K562 (cell line): ENCODE results near the gene CNDP2. TPM values are rescaled to one million over a fixed set of nuclear protein-coding genes. Genes with fewer than 3 reads are reported as not detected.

Experiments
- ATAC-seq: fragments of 200-7000 bp; cut with Tn5 transposase; 3 replicates; pipeline ENCODE4 v1.9.1; 2020; ENCODE audit warnings: moderate library complexity
- BruUV-seq: library from RNA; stranded (reverse); fragments of 400-500 nt; replicated peaks from 2 replicates; lab custom pipeline; 2021; lab: Mats Ljungman, UMichigan
- CTCF ChIA-PET: fragments of 300-600 bp; formaldehyde crosslinking; extraction: SDS; loops from one replicate; lab custom pipeline; 2021; ENCODE audit warnings: low intra/inter-chr PET ratio; lab: Yijun Ruan, JAX
- POLR2A ChIA-PET: fragments of 300-600, 350-650 bp; sonication (Branson Sonifier 250); formaldehyde crosslinking; extraction: SDS; loops from one replicate; lab custom pipeline; 2021; ENCODE audit warnings: antibody characterized with exemption, inconsistent platforms; lab: Yijun Ruan, JAX
- DNase-seq, 4 experiments: peaks; one replicate each; pipeline versions ENCODE4 v3.0.0 to v3.0.0-alpha.2; 2011 to 2018; ENCODE audit warnings: low spot score in 3 of 4, mixed read lengths in 3 of 4; ENCODE audit errors: extremely low read depth in 1 of 4
- FAIRE-seq: peaks from 2 replicates; lab custom pipeline; 2011; peaks lifted over from hg19 to GRCh38; lab: Jason Lieb, UNC
- H2AFZ ChIP-seq: 2 replicates; pipeline ENCODE4 v1.6.0; 2011; ENCODE audit warnings: low read depth, low read length, control low read depth, inconsistent platforms
- H3K27ac ChIP-seq: fragments of 200-600 bp; 3 replicates; pipeline ENCODE4 v1.8.0; 2011; ENCODE audit warnings: low read depth, mild to moderate bottlenecking, control low read depth, inconsistent platforms, low read length, moderate library complexity, mixed read lengths; ENCODE audit errors: extremely low read depth
- H3K27me3 ChIP-seq, 2 experiments: fragments of 300-600 bp in 1 of 2; 2 replicates in 1 of 2; 3 replicates in 1 of 2; pipeline versions ENCODE4 v1.6.0 to v1.8.0; 2011; ENCODE audit warnings: inconsistent platforms in 2 of 2, low read length in 2 of 2, mild to moderate bottlenecking in 1 of 2, mixed read lengths in 1 of 2, moderate library complexity in 1 of 2; ENCODE audit not compliant: control insufficient read depth in 2 of 2, insufficient read depth in 2 of 2
- H3K36me3 ChIP-seq: fragments of 300-600 bp; 3 replicates; pipeline ENCODE4 v1.8.0; 2011; ENCODE audit warnings: mild to moderate bottlenecking, low read length, inconsistent platforms; ENCODE audit not compliant: control insufficient read depth, insufficient read depth
- H3K4me1 ChIP-seq, 2 experiments: fragments of 200-600 bp in 1 of 2; replicated peaks in 1 of 2; 2 replicates in 1 of 2; 3 replicates in 1 of 2; pipeline versions ENCODE4 v1.5.1 to v1.8.0; 2011; ENCODE audit warnings: inconsistent platforms in 2 of 2, low read length in 2 of 2, mild to moderate bottlenecking in 1 of 2, mixed read lengths in 1 of 2, moderate library complexity in 1 of 2; ENCODE audit not compliant: control insufficient read depth in 2 of 2, insufficient read depth in 2 of 2
- H3K4me2 ChIP-seq: 2 replicates; pipeline ENCODE4 v1.6.1; 2011; ENCODE audit warnings: low read length, control low read depth, inconsistent platforms, mixed read lengths; ENCODE audit not compliant: insufficient read depth
- H3K4me3 ChIP-seq: fragments of 200-600 bp; sonication (generic), shearing (Covaris generic); 2 replicates; pipeline ENCODE4 v1.5.1; 2016; ENCODE audit warnings: control low read depth, inconsistent platforms
- H3K79me2 ChIP-seq: fragments of 200-600 bp; 3 replicates; pipeline ENCODE4 v1.8.0; 2011; ENCODE audit warnings: low read length, inconsistent platforms; ENCODE audit not compliant: control insufficient read depth, insufficient read depth
- H3K9ac ChIP-seq, 2 experiments: 2 replicates each; pipeline versions ENCODE4 v1.6.0 to v1.6.1; 2011; ENCODE audit warnings: low read depth in 2 of 2, low read length in 2 of 2, control low read depth in 1 of 2, inconsistent platforms in 1 of 2, mild to moderate bottlenecking in 1 of 2, mixed read lengths in 1 of 2; ENCODE audit not compliant: insufficient read depth in 1 of 2
- H3K9me1 ChIP-seq: one replicate; pipeline ENCODE4 v1.6.0; 2011; ENCODE audit warnings: inconsistent platforms, mild to moderate bottlenecking, low read length, moderate library complexity; ENCODE audit not compliant: control insufficient read depth, insufficient read depth
- H3K9me3 ChIP-seq: replicated peaks from 2 replicates; pipeline ENCODE4 v1.5.1; 2011; ENCODE audit warnings: low read depth, low read length, inconsistent platforms; ENCODE audit not compliant: control insufficient read depth, insufficient read depth
- H4K20me1 ChIP-seq: replicated peaks from 2 replicates; pipeline ENCODE4 v1.6.1; 2011; ENCODE audit warnings: low read length, inconsistent platforms, mixed read lengths; ENCODE audit not compliant: control insufficient read depth, insufficient read depth
- PHB ChIP-seq: fragments of 250-450 bp; sonication (Bioruptor Pico); IDR thresholded peaks from 2 replicates; pipeline ENCODE4 v1.5.0; 2021
- SFPQ ChIP-seq: fragments of 200-400 bp; formaldehyde crosslinking; IDR thresholded peaks from 2 replicates; pipeline ENCODE4 v1.6.1; 2017; ENCODE audit warnings: mild to moderate bottlenecking, low read depth, low read length, moderate library complexity
- SP2 ChIP-seq: IDR thresholded peaks from 2 replicates; pipeline ENCODE4 v1.6.1; 2011; ENCODE audit warnings: mild to moderate bottlenecking, low read depth, low read length, moderate library complexity; ENCODE audit not compliant: poor library complexity, severe bottlenecking; ENCODE audit errors: extremely low read depth
- ZNF121 ChIP-seq: sonication (generic); formaldehyde crosslinking; conservative IDR thresholded peaks from 2 replicates; pipeline ENCODE4 v1.8.0; 2022; ENCODE audit warnings: missing genetic modification reagents
- WGBS: fragments of 100-300 bp; shearing (Covaris generic); methylation state at CpG from one replicate; pipeline ENCODE4 v1.1.6; 2016; ENCODE audit warnings: low coverage, mixed read lengths; ENCODE audit not compliant: insufficient coverage; ENCODE audit errors: missing lambda C conversion rate; 5-methylcytosine and 5-hydroxymethylcytosine counted together
- in situ Hi-C: fragments of 300-500 bp; cut with MboI; formaldehyde crosslinking; loops from 4 replicates; pipeline ENCODE4 v1.15.0; 2018; ENCODE audit warnings: inconsistent platforms, mixed read lengths
- intact Hi-C: fragments of 100-400 bp; cut with micrococcal nuclease; formaldehyde crosslinking; loops from 2 replicates; pipeline ENCODE4 v1.14.2; 2022
- polyA plus RNA-seq, 8 experiments: library from polyadenylated mRNA; depleted of rRNA in 4 of 8; stranded (reverse) in 5 of 8; unstranded in 3 of 8; fragments of >200 nt; fragmentation: Nextera tagmentation in 2 of 8; fragmentation: Illumina TruSeq in 1 of 8; extraction: Ambion mirVana in 2 of 8; extraction: Trizol in 1 of 8; gene quantifications; 2 replicates each; pipeline versions ENCODE4 v1.2.1 to v1.2.3, GENCODE V29; 2011 to 2014; ENCODE audit warnings: inconsistent platforms in 1 of 8, missing spikeins in 1 of 8
- total RNA-seq, 7 experiments: library from RNA; depleted of rRNA in 6 of 7; stranded (reverse); fragments of >200 nt in 6 of 7; fragmentation: Illumina TruSeq in 2 of 7; extraction: Trizol in 2 of 7; gene quantifications; 2 replicates each; pipeline versions ENCODE4 v1.2.1 to v1.2.3, GENCODE V29; 2011 to 2021; ENCODE audit warnings: low replicate concordance in 1 of 7
- TF ChIP-seq, protein P1 (sequence below): fragments of 450-650 bp; IDR thresholded peaks from 2 replicates; pipeline ENCODE4 v1.6.1; 2017; ENCODE audit warnings: mild to moderate bottlenecking, moderate library complexity
- TF ChIP-seq, protein P2 (sequence below): fragments of 250-450 bp; sonication (Bioruptor Pico); IDR thresholded peaks from 2 replicates; pipeline ENCODE4 v1.5.0; 2021; ENCODE audit warnings: mild to moderate bottlenecking, moderate library complexity
- TF ChIP-seq, protein P3 (sequence below): fragments of 450-650 bp; IDR thresholded peaks from 2 replicates; pipeline ENCODE4 v1.6.1; 2016; ENCODE audit warnings: antibody characterized with exemption

Gene CNDP2
- total and polyA plus RNA-seq, 9 of the 15 experiments (the other 6 are each of a cell fraction or from before 2014, with no cell fraction given), result 34.1 to 128 (median 53.8) TPM

- no peak for DNase-seq
- Histone ChIP-seq H2AFZ (no peak overlapping the region), H3K36me3 (peaks cover 47% of the 10 kb centered on the region; the same call in 2 of the 3 replicates), H4K20me1 (no peaks in the 10 kb centered on the region), H3K27me3 (no peaks in the 10 kb centered on the region), H3K9me1 (peaks cover 4% of the 10 kb centered on the region), H3K9me3 (no peaks in the 10 kb centered on the region), H3K79me2 (no peaks in the 10 kb centered on the region), H3K9ac (no peak overlapping the region), H3K4me3 (no peak overlapping the region), H3K4me2 (no peak overlapping the region), H3K4me1 (peaks cover 0 to 3% of the 10 kb centered on the region in 2 experiments; a peak in 1 of 5 replicates), H3K27ac (no peak overlapping the region)
- BruUV-seq, result TSS peak; percentile 84
- TF ChIP-seq ZNF121 (CRISPR knock-in tag), result 0 out of 2 replicates have a peak, but pooled peaks have one; percentile 17
- TF ChIP-seq, protein P1, sequence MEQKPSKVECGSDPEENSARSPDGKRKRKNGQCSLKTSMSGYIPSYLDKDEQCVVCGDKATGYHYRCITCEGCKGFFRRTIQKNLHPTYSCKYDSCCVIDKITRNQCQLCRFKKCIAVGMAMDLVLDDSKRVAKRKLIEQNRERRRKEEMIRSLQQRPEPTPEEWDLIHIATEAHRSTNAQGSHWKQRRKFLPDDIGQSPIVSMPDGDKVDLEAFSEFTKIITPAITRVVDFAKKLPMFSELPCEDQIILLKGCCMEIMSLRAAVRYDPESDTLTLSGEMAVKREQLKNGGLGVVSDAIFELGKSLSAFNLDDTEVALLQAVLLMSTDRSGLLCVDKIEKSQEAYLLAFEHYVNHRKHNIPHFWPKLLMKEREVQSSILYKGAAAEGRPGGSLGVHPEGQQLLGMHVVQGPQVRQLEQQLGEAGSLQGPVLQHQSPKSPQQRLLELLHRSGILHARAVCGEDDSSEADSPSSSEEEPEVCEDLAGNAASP, result no peak
- no peak for TF ChIP-seq PHB
- TF ChIP-seq, protein P2, sequence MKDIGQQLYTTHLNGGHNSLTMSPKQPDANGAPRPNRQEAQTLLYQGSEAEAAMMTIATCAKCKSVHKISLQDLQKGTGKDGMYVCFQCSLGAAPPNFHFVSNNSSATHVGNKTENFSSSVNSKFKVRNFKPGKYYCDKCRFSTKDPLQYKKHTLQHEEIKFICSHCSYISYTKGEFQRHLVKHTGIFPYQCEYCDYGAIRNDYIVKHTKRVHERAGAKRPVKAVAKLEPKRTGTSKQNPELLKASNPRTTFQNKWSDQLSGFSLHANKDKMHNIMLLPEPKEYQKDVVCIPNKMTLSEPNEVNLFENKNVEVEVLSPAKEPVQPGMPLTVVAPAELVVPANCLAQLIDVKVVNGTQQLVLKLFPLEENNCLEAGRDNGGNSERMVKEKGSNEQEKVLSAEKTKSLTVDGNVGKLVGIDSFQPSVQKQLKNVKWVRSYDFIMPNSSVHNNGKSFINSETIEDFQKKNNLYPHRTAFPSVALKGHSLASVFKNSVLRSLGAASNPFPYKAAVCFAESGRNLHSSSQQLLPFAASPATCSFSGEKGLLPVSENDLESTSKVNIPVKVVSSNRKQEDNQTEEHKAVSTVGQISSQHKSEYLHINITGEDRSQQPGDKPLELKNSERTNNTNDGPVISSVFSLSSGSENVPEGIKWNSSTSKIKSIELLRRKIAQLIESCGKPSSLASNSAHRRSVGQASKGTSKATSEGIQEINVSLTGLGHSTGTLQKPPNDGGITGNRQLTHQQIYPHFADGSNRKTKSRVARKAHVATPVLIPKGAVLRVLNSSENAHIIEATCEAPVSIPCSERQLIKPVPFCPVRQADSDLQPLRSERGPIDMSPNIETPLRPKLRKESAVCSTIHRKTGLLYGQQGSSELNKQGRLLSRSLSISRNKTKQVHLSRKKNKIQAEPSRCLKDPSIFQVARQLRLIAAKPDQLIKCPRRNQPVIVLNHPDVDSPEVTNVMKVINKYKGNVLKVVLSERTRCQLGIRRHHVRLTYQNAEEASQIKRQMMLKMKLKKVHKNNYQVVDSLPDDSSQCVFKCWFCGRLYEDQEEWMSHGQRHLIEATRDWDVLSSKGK, result no peak
- TF ChIP-seq SFPQ, result no peak
- TF ChIP-seq, protein P3, sequence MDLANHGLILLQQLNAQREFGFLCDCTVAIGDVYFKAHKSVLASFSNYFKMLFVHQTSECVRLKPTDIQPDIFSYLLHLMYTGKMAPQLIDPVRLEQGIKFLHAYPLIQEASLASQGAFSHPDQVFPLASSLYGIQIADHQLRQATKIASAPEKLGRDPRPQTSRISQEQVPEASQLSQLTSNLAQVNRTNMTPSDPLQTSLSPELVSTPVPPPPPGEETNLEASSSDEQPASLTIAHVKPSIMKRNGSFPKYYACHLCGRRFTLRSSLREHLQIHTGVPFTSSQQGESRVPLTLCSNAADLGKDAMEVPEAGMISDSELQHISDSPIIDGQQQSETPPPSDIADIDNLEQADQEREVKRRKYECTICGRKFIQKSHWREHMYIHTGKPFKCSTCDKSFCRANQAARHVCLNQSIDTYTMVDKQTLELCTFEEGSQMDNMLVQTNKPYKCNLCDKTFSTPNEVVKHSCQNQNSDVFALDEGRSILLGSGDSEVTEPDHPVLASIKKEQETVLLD, result no peak
- TF ChIP-seq SP2, result no peak
- CTCF ChIA-PET, result no interaction called here
- 87% methylated on average over 10 of the region's 14 CpGs for WGBS
- no peak for FAIRE-seq
- no peak for ATAC-seq
- POLR2A ChIA-PET, result interaction anchor here (0.7 kb wide), 1 partner anchor 14 kb away, joined by 3 read pairs; no protein-coding TSS in a partner anchor
- intact Hi-C loops (no loop called here), in situ Hi-C loops (no loop called here)
Measured at GRCh38 chr18:74520096-74520833, 24.1 kb downstream of the CNDP2 start.
